Measurements from ENCODE around the gene PANK2.

DNA sequence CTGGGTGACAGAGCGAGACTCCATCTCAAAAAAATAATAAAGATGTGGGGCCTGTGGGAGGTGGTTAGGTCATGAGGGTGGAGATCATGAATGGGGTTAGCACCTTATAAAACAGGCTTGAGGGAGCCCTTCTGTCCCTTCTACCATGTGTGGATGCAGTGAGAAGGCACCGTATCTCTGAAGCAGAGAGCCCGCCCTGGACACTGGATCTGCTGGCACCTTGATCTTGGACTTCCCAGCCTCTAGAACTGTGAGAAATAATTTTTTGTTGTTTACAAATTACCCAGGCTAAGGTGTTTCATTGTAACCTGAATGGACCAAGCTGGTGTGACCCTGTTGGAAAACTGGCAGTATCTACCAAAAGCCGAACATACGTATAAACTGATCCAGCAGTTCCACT, 15.7 kb upstream of the PANK2 start:
- TF ChIP-seq, protein P1, sequence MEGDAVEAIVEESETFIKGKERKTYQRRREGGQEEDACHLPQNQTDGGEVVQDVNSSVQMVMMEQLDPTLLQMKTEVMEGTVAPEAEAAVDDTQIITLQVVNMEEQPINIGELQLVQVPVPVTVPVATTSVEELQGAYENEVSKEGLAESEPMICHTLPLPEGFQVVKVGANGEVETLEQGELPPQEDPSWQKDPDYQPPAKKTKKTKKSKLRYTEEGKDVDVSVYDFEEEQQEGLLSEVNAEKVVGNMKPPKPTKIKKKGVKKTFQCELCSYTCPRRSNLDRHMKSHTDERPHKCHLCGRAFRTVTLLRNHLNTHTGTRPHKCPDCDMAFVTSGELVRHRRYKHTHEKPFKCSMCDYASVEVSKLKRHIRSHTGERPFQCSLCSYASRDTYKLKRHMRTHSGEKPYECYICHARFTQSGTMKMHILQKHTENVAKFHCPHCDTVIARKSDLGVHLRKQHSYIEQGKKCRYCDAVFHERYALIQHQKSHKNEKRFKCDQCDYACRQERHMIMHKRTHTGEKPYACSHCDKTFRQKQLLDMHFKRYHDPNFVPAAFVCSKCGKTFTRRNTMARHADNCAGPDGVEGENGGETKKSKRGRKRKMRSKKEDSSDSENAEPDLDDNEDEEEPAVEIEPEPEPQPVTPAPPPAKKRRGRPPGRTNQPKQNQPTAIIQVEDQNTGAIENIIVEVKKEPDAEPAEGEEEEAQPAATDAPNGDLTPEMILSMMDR (IDR thresholded peaks at IDR 0.05): no peak
- no peak for TF ChIP-seq ZFX (IDR thresholded peaks at IDR 0.05; ENCODE audit: borderline replicate concordance)

All from 22Rv1 (cell line).